Measurements from ENCODE around the gene DTNB.

- TF ChIP-seq CTCF (IDR thresholded peaks at IDR 0.05), result no peak
- no peak for TF ChIP-seq POLR2A (IDR thresholded peaks at IDR 0.05)
These were observed 271.9 kb downstream of the DTNB start for GRCh38 chr2:25401307-25402026.
